GM08714 (cell line): ENCODE data around the gene CC2D2A.
A peak's percentile ranks its signal among the peaks of the same experiment; 100 is the strongest.

Experiments used
- H3K4me3 ChIP-seq: fragments of 200-500 bp; sonication (Bioruptor generic); 2 replicates; pipeline ENCODE4 v1.5.1; 2014; ENCODE audit warnings: mild to moderate bottlenecking, low read length, inconsistent platforms
- ZNF274 ChIP-seq: IDR thresholded peaks from 2 replicates; pipeline ENCODE4 v1.6.1; 2012; ENCODE audit warnings: mild to moderate bottlenecking, low read depth, low read length

Gene CC2D2A

GRCh38 chr4:15469402-15470127 is at the start of gene CC2D2A:
Gene CC2D2A (plus strand): TSS chr4:15469882. CDS start chr4:15475933, 6,051 bp downstream.
- TF ChIP-seq ZNF274 = no peak
- H3K4me3 ChIP-seq = peak within 1 kb of the TSS; percentile 23; the same call in 1 of the 2 replicates

GRCh38 chr4:15420642-15421041 is 49.0 kb upstream of the CC2D2A start:
- TF ChIP-seq ZNF274 = no peak

GRCh38 chr4:15423285-15423711 is 46.4 kb upstream of the CC2D2A start:
- H3K4me3 ChIP-seq = no peak overlapping the region
- no peak for TF ChIP-seq ZNF274

More at GRCh38 chr4:15420642-15421041, 49.0 kb upstream of the CC2D2A start:
- no peak overlapping the region for H3K4me3 ChIP-seq

GRCh38 chr4:15425520-15425919 is 44.2 kb upstream of the CC2D2A start:
- no peak for TF ChIP-seq ZNF274
- no peak overlapping the region for H3K4me3 ChIP-seq

- no peak overlapping the region for H3K4me3 ChIP-seq
- TF ChIP-seq ZNF274 = no peak
Observed at GRCh38 chr4:15427161-15427560, 42.5 kb upstream of the CC2D2A start.

GRCh38 chr4:15427701-15428100 is 42.0 kb upstream of the CC2D2A start, which contains the start of gene C1QTNF7:
Gene C1QTNF7 (plus strand): TSS chr4:15428033. CDS start chr4:15435744, 7,711 bp downstream.
- no peak for TF ChIP-seq ZNF274
- no peak within 1 kb of the TSS for H3K4me3 ChIP-seq

GRCh38 chr4:15428611-15429010 is 41.1 kb upstream of the CC2D2A start:
- TF ChIP-seq ZNF274 = no peak
- no peak overlapping the region for H3K4me3 ChIP-seq

GRCh38 chr4:15434091-15434490 is 35.6 kb upstream of the CC2D2A start:
- no peak for TF ChIP-seq ZNF274
- H3K4me3 ChIP-seq = no peak overlapping the region

- no peak overlapping the region for H3K4me3 ChIP-seq
- TF ChIP-seq ZNF274 = no peak
Observed at GRCh38 chr4:15434676-15435075, 35.0 kb upstream of the CC2D2A start.

GRCh38 chr4:15436513-15436912 is 33.2 kb upstream of the CC2D2A start:
- H3K4me3 ChIP-seq = no peak overlapping the region
- no peak for TF ChIP-seq ZNF274

GRCh38 chr4:15438939-15439524 is 30.6 kb upstream of the CC2D2A start:
- no peak for TF ChIP-seq ZNF274
- H3K4me3 ChIP-seq = no peak overlapping the region

GRCh38 chr4:15443371-15444160 is 26.1 kb upstream of the CC2D2A start:
- TF ChIP-seq ZNF274 = no peak
- no peak overlapping the region for H3K4me3 ChIP-seq

- H3K4me3 ChIP-seq = no peak overlapping the region
- no peak for TF ChIP-seq ZNF274
Observed at GRCh38 chr4:15444276-15444675, 25.4 kb upstream of the CC2D2A start.

GRCh38 chr4:15444879-15445547 is 24.7 kb upstream of the CC2D2A start:
- no peak overlapping the region for H3K4me3 ChIP-seq
- no peak for TF ChIP-seq ZNF274
